Measurements from ENCODE around the gene GLB1L2. TPM values are rescaled to one million over a fixed set of nuclear protein-coding genes. Genes with fewer than 3 reads are reported as not detected.

GLB1L2 gene
- total and polyA plus RNA-seq, 10 donors = 0.29 to 1.5 (median 0.51) TPM; not detected in 1

- peak; percentile 67 for DNase-seq
- Histone ChIP-seq H3K27ac (no peak overlapping the region), H3K36me3 (no peaks in the 10 kb centered on the region), H3K4me1 (no peaks in the 10 kb centered on the region), H3K27me3 (replicated peaks in 1 of 7) (peaks cover 0 to 12% (median 0%) of the 10 kb centered on the region in 7 donors), H3K9me3 (no peaks in the 10 kb centered on the region), H3K4me3 (no peak overlapping the region)
- intact Hi-C loops (cut with DNase I; ENCODE audit: low total_unique reads) = no loop called here
- WGBS, 5 donors = 79 to 90% (median 84%) methylated on average over 15 to 16 of the region's 16 CpGs
- TF ChIP-seq POLR2A (IDR thresholded peaks at IDR 0.05) (no peak), CTCF (IDR thresholded peaks at IDR 0.05 in 8 of 11, conservative IDR thresholded peaks at IDR 0.05 in 3 of 11) (no peak), POLR2AphosphoS5 (IDR thresholded peaks at IDR 0.05) (no peak)
Measured at GRCh38 chr11:134374891-134375550, 43.2 kb downstream of the GLB1L2 start.

DNA sequence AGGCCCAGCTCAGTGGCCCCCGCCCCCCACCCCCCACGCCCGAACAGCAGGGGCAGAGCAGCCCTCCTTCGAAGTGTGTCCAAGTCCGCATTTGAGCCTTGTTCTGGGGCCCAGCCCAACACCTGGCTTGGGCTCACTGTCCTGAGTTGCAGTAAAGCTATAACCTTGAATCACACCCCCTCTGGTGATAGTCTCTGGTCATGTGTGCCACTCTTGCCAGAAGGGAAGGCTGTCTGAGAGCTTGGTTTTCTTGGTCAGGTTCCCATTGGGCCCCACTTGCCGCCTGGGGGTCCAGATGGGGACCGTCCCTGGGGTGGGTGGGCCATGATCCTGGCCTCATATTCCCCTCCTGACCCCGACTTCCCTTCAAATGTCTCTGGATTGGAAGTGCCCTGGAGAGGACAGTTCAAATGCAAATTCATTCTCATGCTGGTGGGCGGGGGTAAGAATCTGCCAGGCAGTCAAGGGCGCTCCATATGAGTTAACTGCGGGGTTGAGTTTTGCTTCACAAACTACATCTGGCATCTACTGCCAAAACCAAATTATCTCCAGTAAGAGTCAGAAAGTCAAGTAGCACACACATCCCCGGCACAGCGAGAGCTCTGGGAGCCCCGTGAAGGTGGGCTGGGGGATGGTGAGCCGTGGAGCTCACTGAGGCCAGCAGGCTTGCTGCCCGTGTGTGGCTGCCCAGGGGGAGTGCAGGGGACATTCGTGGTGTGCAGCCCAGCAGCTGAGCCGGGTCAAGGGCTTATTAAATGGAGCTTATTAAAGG lies 44.5 kb downstream of the GLB1L2 start:
- Histone ChIP-seq H3K27ac (no peak overlapping the region), H3K4me3 (no peak overlapping the region), H3K27me3 (replicated peaks in 1 of 7) (peaks cover 0 to 16% (median 0%) of the 10 kb centered on the region in 7 donors), H3K36me3 (no peaks in the 10 kb centered on the region), H3K4me1 (no peaks in the 10 kb centered on the region), H3K9me3 (no peaks in the 10 kb centered on the region)
- WGBS, 5 donors = 72 to 82% (median 77%) methylated on average over 13 to 18 of the region's 18 CpGs
- TF ChIP-seq CTCF (IDR thresholded peaks at IDR 0.05 in 8 of 11, conservative IDR thresholded peaks at IDR 0.05 in 3 of 11) (no peak), POLR2A (IDR thresholded peaks at IDR 0.05) (no peak)
- peak; percentile 54 for DNase-seq
- intact Hi-C loops (cut with DNase I; ENCODE audit: low total_unique reads) = no loop called here

- 80 to 86% (median 82%) methylated on average over 14 of the region's 14 CpGs for WGBS, 5 donors
- no peaks in the 10 kb centered on the region for H3K4me1 ChIP-seq
- intact Hi-C loops (cut with DNase I; ENCODE audit: low total_unique reads) = no loop called here
- DNase-seq = no peak
- no peaks in the 10 kb centered on the region for H3K36me3 ChIP-seq
- H3K9me3 ChIP-seq = no peaks in the 10 kb centered on the region
- TF ChIP-seq POLR2AphosphoS5 (IDR thresholded peaks at IDR 0.05) = no peak
- TF ChIP-seq POLR2A (IDR thresholded peaks at IDR 0.05) = no peak
- no peak for TF ChIP-seq CTCF (IDR thresholded peaks at IDR 0.05 in 8 of 11, conservative IDR thresholded peaks at IDR 0.05 in 3 of 11)
- H3K27ac ChIP-seq = no peak overlapping the region
- H3K27me3 ChIP-seq (replicated peaks in 1 of 7) = peaks cover 0 to 16% (median 0%) of the 10 kb centered on the region in 7 donors
- H3K4me3 ChIP-seq = no peak overlapping the region
Measured at GRCh38 chr11:134377876-134378275, 46.1 kb downstream of the GLB1L2 start.

DNA sequence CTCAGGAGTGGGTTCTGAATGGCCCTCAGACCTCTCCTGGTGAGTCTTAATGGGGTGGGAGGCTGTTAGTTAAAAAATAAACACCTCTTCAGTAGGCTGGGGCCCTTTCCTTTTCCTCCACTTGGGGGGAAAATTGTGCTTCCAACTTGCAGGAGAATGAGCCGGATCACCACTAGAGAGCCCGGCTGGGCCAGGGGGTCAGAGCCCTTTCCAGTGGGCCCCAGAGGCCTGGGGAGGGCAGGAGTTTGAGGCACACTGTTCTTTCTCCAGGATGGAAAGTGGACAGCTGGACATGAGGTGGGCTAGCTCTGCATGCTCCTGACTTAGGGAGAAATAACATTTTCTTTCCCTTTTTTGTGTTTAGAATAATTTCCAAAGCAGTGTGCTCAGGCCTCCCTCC lies 47.5 kb downstream of the GLB1L2 start:
- Histone ChIP-seq H3K27ac (no peak overlapping the region), H3K36me3 (no peaks in the 10 kb centered on the region), H3K9me3 (no peaks in the 10 kb centered on the region), H3K4me3 (no peak overlapping the region), H3K4me1 (no peaks in the 10 kb centered on the region), H3K27me3 (replicated peaks in 1 of 7) (peaks cover 0 to 27% (median 0%) of the 10 kb centered on the region in 7 donors)
- WGBS, 5 donors = 66 to 81% (median 79%) methylated on average over 2 of the region's 2 CpGs
- DNase-seq = no peak
- intact Hi-C loops (cut with DNase I; ENCODE audit: low total_unique reads) = no loop called here
- TF ChIP-seq POLR2AphosphoS5 (IDR thresholded peaks at IDR 0.05) (no peak), CTCF (IDR thresholded peaks at IDR 0.05 in 8 of 11, conservative IDR thresholded peaks at IDR 0.05 in 3 of 11) (no peak), POLR2A (IDR thresholded peaks at IDR 0.05) (no peak)

All from spleen (tissue), 11 donors.